WTC11 (cell line): ENCODE measurements around the gene ADCYAP1. TPM values are rescaled to one million over a fixed set of nuclear protein-coding genes. Genes with fewer than 3 reads are reported as not detected.

Source experiments
- CREM ChIP-seq: sonication (generic); formaldehyde crosslinking; IDR thresholded peaks from 2 replicates; pipeline ENCODE4 v1.8.1; 2022; ENCODE audit warnings: mild to moderate bottlenecking, missing genetic modification reagents, moderate library complexity
- ELF4 ChIP-seq: sonication (generic); formaldehyde crosslinking; IDR thresholded peaks from 2 replicates; pipeline ENCODE4 v1.8.1; 2022; ENCODE audit warnings: low read depth, mild to moderate bottlenecking, moderate library complexity, missing genetic modification reagents
- FOXK1 ChIP-seq: sonication (generic); formaldehyde crosslinking; IDR thresholded peaks from 2 replicates; pipeline ENCODE4 v1.8.0; 2022; ENCODE audit warnings: mild to moderate bottlenecking, moderate library complexity, missing genetic modification reagents
- GABPB1 ChIP-seq: sonication (generic); formaldehyde crosslinking; IDR thresholded peaks from 2 replicates; pipeline ENCODE4 v1.8.1; 2023; ENCODE audit warnings: mild to moderate bottlenecking, missing genetic modification reagents
- IRF2 ChIP-seq: sonication (generic); formaldehyde crosslinking; IDR thresholded peaks from 2 replicates; pipeline ENCODE4 v1.8.0; 2022; ENCODE audit warnings: low read depth, missing genetic modification reagents, borderline replicate concordance
- JUN ChIP-seq: sonication (generic); formaldehyde crosslinking; IDR thresholded peaks from 2 replicates; pipeline ENCODE4 v1.8.0; 2023; ENCODE audit warnings: mild to moderate bottlenecking, missing genetic modification reagents
- NFYB ChIP-seq: sonication (generic); formaldehyde crosslinking; conservative IDR thresholded peaks from 2 replicates; pipeline ENCODE4 v1.8.0; 2022; ENCODE audit warnings: low read depth, missing genetic modification reagents
- SOX15 ChIP-seq: fragments of 250-450 bp; sonication (Bioruptor Pico); IDR thresholded peaks from 2 replicates; pipeline ENCODE4 v1.9.0; 2021; ENCODE audit warnings: mild to moderate bottlenecking
- SP1 ChIP-seq: sonication (generic); formaldehyde crosslinking; conservative IDR thresholded peaks from 2 replicates; pipeline ENCODE4 v1.8.1; 2022; ENCODE audit warnings: missing genetic modification reagents
- ZNF219 ChIP-seq: sonication (generic); formaldehyde crosslinking; IDR thresholded peaks from 2 replicates; pipeline ENCODE4 v1.8.0; 2023; ENCODE audit warnings: missing genetic modification reagents, mild to moderate bottlenecking, borderline replicate concordance
- total RNA-seq: library from RNA; stranded (reverse); gene quantifications from 3 replicates; pipeline ENCODE4 v1.2.3, GENCODE V29; 2021
- TF ChIP-seq, protein P1 (sequence below): sonication (generic); formaldehyde crosslinking; IDR thresholded peaks from 2 replicates; pipeline ENCODE4 v1.8.0; 2023; ENCODE audit warnings: mild to moderate bottlenecking, missing genetic modification reagents
- TF ChIP-seq, protein P2 (sequence below): sonication (generic); formaldehyde crosslinking; IDR thresholded peaks from 2 replicates; pipeline ENCODE4 v1.8.0; 2022; ENCODE audit warnings: missing genetic modification reagents
- TF ChIP-seq, protein P3 (sequence below): sonication (generic); formaldehyde crosslinking; IDR thresholded peaks from 2 replicates; pipeline ENCODE4 v1.8.1; 2022; ENCODE audit warnings: mild to moderate bottlenecking, moderate library complexity, missing genetic modification reagents
- TF ChIP-seq, protein P4 (sequence below): sonication (generic); formaldehyde crosslinking; IDR thresholded peaks from 2 replicates; pipeline ENCODE4 v1.8.0; 2022; ENCODE audit warnings: mild to moderate bottlenecking, missing genetic modification reagents
- TF ChIP-seq, protein P5 (sequence below): sonication (generic); formaldehyde crosslinking; IDR thresholded peaks from 2 replicates; pipeline ENCODE4 v1.8.0; 2023; ENCODE audit warnings: missing genetic modification reagents
- TF ChIP-seq, protein P6 (sequence below): sonication (generic); formaldehyde crosslinking; conservative IDR thresholded peaks from 2 replicates; pipeline ENCODE4 v1.8.1; 2022; ENCODE audit warnings: mild to moderate bottlenecking, missing genetic modification reagents
- TF ChIP-seq, protein P7 (sequence below): fragments of 250-450 bp; sonication (Bioruptor Pico); IDR thresholded peaks from 2 replicates; pipeline ENCODE4 v2.1.2; 2022; ENCODE audit warnings: mild to moderate bottlenecking, moderate library complexity
- TF ChIP-seq, protein P8 (sequence below): sonication (generic); formaldehyde crosslinking; IDR thresholded peaks from 2 replicates; pipeline ENCODE4 v1.8.1; 2023; ENCODE audit warnings: mild to moderate bottlenecking, missing genetic modification reagents, borderline replicate concordance
- TF ChIP-seq, protein P9 (sequence below): sonication (generic); formaldehyde crosslinking; IDR thresholded peaks from 2 replicates; pipeline ENCODE4 v1.8.1; 2022; ENCODE audit warnings: mild to moderate bottlenecking, missing genetic modification reagents, moderate library complexity, borderline replicate concordance
- TF ChIP-seq, protein P10 (sequence below): sonication (generic); formaldehyde crosslinking; IDR thresholded peaks from 2 replicates; pipeline ENCODE4 v1.8.0; 2022; ENCODE audit warnings: mild to moderate bottlenecking, missing genetic modification reagents

Gene ADCYAP1
- total RNA-seq, 1 experiment from 2014 or later, result not detected

DNA sequence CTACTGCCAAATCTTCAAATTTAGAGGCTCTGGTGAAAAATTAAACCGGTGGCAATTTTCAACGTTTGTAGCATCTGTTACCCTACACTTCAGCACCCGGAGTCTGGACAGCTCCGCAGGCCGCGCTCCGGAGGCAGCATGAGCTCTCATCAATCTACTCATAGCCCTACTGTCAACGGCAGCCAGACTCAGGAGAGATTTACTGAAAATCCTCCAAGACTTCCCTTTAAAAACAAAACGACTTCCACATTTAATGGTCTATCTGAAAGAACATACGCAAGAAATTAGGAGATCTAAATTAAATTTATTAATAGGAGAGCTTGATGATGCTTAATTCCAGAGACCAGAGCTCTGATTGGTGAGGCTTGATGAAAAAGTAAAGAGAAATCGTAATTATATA is 970 bp upstream of the ADCYAP1 start (continued):
- TF ChIP-seq, protein P1, sequence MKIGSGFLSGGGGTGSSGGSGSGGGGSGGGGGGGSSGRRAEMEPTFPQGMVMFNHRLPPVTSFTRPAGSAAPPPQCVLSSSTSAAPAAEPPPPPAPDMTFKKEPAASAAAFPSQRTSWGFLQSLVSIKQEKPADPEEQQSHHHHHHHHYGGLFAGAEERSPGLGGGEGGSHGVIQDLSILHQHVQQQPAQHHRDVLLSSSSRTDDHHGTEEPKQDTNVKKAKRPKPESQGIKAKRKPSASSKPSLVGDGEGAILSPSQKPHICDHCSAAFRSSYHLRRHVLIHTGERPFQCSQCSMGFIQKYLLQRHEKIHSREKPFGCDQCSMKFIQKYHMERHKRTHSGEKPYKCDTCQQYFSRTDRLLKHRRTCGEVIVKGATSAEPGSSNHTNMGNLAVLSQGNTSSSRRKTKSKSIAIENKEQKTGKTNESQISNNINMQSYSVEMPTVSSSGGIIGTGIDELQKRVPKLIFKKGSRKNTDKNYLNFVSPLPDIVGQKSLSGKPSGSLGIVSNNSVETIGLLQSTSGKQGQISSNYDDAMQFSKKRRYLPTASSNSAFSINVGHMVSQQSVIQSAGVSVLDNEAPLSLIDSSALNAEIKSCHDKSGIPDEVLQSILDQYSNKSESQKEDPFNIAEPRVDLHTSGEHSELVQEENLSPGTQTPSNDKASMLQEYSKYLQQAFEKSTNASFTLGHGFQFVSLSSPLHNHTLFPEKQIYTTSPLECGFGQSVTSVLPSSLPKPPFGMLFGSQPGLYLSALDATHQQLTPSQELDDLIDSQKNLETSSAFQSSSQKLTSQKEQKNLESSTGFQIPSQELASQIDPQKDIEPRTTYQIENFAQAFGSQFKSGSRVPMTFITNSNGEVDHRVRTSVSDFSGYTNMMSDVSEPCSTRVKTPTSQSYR (CRISPR knock-in tag), result no peak
- TF ChIP-seq GABPB1 (no peak), CREM (CRISPR knock-in tag) (no peak), SP1 (CRISPR knock-in tag) (no peak), JUN (CRISPR knock-in tag) (peak; percentile 58; the same call in 1 of the 2 replicates), IRF2 (no peak), NFYB (CRISPR knock-in tag) (no peak), ZNF219 (peak; percentile 57; the same call in 1 of the 2 replicates), ELF4 (CRISPR knock-in tag) (no peak), SOX15 (CRISPR knock-in tag) (no peak), FOXK1 (0 out of 2 replicates have a peak, but pooled peaks have one; percentile 40)
- TF ChIP-seq, protein P2, sequence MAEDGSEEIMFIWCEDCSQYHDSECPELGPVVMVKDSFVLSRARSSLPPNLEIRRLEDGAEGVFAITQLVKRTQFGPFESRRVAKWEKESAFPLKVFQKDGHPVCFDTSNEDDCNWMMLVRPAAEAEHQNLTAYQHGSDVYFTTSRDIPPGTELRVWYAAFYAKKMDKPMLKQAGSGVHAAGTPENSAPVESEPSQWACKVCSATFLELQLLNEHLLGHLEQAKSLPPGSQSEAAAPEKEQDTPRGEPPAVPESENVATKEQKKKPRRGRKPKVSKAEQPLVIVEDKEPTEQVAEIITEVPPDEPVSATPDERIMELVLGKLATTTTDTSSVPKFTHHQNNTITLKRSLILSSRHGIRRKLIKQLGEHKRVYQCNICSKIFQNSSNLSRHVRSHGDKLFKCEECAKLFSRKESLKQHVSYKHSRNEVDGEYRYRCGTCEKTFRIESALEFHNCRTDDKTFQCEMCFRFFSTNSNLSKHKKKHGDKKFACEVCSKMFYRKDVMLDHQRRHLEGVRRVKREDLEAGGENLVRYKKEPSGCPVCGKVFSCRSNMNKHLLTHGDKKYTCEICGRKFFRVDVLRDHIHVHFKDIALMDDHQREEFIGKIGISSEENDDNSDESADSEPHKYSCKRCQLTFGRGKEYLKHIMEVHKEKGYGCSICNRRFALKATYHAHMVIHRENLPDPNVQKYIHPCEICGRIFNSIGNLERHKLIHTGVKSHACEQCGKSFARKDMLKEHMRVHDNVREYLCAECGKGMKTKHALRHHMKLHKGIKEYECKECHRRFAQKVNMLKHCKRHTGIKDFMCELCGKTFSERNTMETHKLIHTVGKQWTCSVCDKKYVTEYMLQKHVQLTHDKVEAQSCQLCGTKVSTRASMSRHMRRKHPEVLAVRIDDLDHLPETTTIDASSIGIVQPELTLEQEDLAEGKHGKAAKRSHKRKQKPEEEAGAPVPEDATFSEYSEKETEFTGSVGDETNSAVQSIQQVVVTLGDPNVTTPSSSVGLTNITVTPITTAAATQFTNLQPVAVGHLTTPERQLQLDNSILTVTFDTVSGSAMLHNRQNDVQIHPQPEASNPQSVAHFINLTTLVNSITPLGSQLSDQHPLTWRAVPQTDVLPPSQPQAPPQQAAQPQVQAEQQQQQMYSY, result no peak
- TF ChIP-seq, protein P3, sequence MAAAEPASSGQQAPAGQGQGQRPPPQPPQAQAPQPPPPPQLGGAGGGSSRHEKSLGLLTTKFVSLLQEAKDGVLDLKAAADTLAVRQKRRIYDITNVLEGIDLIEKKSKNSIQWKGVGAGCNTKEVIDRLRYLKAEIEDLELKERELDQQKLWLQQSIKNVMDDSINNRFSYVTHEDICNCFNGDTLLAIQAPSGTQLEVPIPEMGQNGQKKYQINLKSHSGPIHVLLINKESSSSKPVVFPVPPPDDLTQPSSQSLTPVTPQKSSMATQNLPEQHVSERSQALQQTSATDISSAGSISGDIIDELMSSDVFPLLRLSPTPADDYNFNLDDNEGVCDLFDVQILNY (CRISPR knock-in tag), result no peak
- TF ChIP-seq, protein P4, sequence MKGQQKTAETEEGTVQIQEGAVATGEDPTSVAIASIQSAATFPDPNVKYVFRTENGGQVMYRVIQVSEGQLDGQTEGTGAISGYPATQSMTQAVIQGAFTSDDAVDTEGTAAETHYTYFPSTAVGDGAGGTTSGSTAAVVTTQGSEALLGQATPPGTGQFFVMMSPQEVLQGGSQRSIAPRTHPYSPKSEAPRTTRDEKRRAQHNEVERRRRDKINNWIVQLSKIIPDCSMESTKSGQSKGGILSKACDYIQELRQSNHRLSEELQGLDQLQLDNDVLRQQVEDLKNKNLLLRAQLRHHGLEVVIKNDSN (CRISPR knock-in tag), result peak; percentile 52; the same call in 1 of the 2 replicates
- TF ChIP-seq, protein P5, sequence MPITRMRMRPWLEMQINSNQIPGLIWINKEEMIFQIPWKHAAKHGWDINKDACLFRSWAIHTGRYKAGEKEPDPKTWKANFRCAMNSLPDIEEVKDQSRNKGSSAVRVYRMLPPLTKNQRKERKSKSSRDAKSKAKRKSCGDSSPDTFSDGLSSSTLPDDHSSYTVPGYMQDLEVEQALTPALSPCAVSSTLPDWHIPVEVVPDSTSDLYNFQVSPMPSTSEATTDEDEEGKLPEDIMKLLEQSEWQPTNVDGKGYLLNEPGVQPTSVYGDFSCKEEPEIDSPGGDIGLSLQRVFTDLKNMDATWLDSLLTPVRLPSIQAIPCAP (CRISPR knock-in tag), result no peak
- TF ChIP-seq, protein P6, sequence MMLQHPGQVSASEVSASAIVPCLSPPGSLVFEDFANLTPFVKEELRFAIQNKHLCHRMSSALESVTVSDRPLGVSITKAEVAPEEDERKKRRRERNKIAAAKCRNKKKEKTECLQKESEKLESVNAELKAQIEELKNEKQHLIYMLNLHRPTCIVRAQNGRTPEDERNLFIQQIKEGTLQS (CRISPR knock-in tag), result no peak
- TF ChIP-seq, protein P7, sequence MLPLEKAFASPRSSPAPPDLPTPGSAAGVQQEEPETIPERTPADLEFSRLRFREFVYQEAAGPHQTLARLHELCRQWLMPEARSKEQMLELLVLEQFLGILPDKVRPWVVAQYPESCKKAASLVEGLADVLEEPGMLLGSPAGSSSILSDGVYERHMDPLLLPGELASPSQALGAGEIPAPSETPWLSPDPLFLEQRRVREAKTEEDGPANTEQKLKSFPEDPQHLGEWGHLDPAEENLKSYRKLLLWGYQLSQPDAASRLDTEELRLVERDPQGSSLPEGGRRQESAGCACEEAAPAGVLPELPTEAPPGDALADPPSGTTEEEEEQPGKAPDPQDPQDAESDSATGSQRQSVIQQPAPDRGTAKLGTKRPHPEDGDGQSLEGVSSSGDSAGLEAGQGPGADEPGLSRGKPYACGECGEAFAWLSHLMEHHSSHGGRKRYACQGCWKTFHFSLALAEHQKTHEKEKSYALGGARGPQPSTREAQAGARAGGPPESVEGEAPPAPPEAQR, result no peak
- TF ChIP-seq, protein P8, sequence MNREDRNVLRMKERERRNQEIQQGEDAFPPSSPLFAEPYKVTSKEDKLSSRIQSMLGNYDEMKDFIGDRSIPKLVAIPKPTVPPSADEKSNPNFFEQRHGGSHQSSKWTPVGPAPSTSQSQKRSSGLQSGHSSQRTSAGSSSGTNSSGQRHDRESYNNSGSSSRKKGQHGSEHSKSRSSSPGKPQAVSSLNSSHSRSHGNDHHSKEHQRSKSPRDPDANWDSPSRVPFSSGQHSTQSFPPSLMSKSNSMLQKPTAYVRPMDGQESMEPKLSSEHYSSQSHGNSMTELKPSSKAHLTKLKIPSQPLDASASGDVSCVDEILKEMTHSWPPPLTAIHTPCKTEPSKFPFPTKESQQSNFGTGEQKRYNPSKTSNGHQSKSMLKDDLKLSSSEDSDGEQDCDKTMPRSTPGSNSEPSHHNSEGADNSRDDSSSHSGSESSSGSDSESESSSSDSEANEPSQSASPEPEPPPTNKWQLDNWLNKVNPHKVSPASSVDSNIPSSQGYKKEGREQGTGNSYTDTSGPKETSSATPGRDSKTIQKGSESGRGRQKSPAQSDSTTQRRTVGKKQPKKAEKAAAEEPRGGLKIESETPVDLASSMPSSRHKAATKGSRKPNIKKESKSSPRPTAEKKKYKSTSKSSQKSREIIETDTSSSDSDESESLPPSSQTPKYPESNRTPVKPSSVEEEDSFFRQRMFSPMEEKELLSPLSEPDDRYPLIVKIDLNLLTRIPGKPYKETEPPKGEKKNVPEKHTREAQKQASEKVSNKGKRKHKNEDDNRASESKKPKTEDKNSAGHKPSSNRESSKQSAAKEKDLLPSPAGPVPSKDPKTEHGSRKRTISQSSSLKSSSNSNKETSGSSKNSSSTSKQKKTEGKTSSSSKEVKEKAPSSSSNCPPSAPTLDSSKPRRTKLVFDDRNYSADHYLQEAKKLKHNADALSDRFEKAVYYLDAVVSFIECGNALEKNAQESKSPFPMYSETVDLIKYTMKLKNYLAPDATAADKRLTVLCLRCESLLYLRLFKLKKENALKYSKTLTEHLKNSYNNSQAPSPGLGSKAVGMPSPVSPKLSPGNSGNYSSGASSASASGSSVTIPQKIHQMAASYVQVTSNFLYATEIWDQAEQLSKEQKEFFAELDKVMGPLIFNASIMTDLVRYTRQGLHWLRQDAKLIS, result no peak
- TF ChIP-seq, protein P9, sequence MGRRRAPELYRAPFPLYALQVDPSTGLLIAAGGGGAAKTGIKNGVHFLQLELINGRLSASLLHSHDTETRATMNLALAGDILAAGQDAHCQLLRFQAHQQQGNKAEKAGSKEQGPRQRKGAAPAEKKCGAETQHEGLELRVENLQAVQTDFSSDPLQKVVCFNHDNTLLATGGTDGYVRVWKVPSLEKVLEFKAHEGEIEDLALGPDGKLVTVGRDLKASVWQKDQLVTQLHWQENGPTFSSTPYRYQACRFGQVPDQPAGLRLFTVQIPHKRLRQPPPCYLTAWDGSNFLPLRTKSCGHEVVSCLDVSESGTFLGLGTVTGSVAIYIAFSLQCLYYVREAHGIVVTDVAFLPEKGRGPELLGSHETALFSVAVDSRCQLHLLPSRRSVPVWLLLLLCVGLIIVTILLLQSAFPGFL, result no peak
- TF ChIP-seq, protein P10, sequence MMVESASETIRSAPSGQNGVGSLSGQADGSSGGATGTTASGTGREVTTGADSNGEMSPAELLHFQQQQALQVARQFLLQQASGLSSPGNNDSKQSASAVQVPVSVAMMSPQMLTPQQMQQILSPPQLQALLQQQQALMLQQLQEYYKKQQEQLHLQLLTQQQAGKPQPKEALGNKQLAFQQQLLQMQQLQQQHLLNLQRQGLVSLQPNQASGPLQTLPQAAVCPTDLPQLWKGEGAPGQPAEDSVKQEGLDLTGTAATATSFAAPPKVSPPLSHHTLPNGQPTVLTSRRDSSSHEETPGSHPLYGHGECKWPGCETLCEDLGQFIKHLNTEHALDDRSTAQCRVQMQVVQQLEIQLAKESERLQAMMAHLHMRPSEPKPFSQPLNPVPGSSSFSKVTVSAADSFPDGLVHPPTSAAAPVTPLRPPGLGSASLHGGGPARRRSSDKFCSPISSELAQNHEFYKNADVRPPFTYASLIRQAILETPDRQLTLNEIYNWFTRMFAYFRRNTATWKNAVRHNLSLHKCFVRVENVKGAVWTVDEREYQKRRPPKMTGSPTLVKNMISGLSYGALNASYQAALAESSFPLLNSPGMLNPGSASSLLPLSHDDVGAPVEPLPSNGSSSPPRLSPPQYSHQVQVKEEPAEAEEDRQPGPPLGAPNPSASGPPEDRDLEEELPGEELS (CRISPR knock-in tag), result 0 out of 2 replicates have a peak, but pooled peaks have one; percentile 48
